ENCODE measurements around the gene GGNBP2. TPM values are rescaled to one million over a fixed set of nuclear protein-coding genes. Genes with fewer than 3 reads are reported as not detected.
"Not testable (repeated sequence)": the region's sequence is repeated elsewhere in the genome, so short reads cannot be mapped to it uniquely, and the experiment has no call there.

Gene GGNBP2, protein sequence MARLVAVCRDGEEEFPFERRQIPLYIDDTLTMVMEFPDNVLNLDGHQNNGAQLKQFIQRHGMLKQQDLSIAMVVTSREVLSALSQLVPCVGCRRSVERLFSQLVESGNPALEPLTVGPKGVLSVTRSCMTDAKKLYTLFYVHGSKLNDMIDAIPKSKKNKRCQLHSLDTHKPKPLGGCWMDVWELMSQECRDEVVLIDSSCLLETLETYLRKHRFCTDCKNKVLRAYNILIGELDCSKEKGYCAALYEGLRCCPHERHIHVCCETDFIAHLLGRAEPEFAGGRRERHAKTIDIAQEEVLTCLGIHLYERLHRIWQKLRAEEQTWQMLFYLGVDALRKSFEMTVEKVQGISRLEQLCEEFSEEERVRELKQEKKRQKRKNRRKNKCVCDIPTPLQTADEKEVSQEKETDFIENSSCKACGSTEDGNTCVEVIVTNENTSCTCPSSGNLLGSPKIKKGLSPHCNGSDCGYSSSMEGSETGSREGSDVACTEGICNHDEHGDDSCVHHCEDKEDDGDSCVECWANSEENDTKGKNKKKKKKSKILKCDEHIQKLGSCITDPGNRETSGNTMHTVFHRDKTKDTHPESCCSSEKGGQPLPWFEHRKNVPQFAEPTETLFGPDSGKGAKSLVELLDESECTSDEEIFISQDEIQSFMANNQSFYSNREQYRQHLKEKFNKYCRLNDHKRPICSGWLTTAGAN
- total RNA-seq = 88.8 TPM

DNA sequence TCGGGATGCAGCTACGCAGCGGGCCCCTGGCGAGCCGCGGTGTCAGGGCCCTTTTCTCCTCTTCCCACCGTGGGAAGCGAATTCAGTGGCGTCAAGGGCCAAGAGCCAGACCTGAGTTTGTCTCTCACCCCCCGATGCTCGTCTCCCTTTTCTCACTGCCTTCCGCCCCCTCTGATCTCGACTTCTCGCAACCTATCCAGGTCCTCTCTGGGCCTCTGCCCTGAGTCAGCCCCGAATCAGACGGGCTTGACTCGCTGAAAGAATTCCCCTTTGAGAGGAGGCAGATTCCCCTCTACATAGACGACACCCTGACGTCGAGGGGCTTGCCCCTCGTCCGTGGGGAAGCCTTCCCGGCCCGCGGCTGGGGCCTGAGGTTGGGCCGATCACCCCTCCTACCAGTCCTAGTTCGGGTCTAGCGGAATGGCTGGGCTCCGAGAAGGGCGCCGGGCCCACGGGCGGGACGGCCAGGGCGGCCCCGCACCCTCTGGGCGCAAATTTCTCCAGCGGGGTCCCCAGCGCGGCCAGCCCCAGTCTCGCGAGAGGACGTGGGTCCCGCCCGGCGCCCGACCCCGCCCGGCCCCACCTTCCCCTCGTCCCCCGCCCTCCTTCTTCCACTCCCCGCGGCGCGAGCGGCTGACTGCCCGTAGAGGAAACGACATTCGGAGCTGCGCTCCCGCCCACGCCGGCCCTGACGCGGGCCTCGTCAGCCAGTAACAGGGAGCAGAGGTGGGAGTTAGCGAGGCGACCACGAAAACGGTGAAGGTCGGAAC, at the start of gene GGNBP2:
Gene GGNBP2, plus strand, starts transcription at position 613 of the 770 bp plus-strand sequence. CDS start 806 bp downstream, outside the sequence.
- peak; percentile 93 for ATAC-seq
- intact Hi-C loops (cut with DNase I) = no loop called here

DNA sequence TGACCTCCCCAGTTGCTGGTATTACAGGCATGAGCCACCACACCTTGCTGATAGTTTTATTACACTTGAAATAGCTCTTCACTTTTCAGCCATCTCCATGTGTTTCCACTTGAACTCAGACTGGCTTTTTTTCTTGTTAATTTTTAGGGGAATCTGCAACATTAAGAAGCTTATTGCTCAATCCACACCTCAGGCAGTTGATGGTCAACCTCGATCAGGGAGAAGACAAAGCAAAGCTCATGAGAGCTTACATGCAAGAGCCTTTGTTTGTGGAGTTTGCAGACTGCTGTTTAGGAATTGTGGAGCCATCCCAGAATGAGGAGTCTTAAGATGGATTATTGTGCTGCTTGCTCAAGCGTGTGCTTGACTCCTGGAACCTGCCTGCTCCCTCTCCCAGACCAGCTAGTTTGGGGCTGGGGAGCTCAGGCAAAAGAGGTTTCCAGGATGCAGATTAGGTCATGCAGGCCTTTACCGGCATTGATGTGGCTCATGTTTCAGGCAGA, 49.6 kb upstream of the GGNBP2 start:
- intact Hi-C loops (cut with DNase I) = no loop called here
- DNase-seq (ENCODE audit: low spot score) (no peak), ATAC-seq (no peak)

More for the DNA sequence above, at the start of gene GGNBP2:
- DNase-seq (ENCODE audit: low spot score) = peak; percentile 96

DNA sequence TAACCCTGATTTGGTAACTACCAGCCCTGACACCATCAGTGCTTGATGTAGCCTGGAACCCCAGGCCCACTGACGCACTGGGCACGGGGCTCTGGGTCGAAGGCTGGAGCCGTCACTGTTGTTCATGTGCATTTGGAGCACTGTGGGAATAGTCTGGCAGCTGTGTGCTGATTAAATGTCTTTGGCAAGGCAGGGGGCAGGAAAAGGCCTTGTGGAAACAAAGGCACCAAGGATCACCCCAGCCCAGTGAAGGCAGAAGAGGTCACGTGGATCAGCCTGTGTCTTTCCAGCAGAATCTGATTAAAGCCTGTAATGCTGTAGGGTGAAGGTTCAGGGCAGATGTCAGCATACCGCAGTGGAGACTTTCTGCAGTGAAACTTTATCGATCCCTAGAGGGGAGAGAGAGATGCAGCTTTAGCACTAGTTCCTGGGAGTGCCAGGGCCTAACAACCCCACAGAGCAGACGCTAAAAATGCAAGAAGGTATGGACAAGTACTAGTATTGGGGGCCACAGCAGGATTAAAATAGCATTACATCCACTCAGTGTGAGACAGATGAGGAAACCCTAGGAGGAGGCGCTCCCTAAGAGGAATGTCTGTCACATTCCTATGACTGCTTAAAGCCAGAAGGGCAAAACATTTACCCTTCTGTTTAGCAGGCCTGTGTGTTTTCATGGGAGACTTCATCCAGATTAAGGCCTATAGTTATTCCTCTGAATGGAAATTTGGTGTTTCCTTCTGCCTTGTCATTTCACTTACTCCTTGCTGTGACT, 48.5 kb upstream of the GGNBP2 start:
- DNase-seq (ENCODE audit: low spot score) (no peak), ATAC-seq (no peak)
- intact Hi-C loops (cut with DNase I) = no loop called here

DNA sequence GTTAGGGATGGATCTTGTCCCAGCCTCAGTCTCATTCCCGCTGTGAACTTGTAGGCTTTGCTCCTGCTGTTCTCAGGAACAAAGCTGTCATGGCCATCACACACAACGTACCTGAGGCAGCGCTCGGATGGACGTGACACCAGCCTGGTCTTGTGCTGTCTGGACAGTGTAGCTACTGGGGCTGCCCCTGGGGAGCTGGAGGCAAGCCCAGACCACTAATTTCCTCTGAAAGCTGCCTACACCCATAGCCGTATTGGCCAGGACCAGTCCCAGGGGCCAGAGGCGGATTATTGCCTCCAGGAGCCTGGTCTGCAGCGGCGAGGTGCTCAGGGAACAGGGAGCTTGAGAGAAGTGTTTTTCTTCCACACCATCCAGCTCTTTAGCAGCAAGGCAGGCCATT, 46.6 kb upstream of the GGNBP2 start:
- ATAC-seq = peak; percentile 9
- intact Hi-C loops (cut with DNase I) = no loop called here
- no peak for DNase-seq (ENCODE audit: low spot score)

DNA sequence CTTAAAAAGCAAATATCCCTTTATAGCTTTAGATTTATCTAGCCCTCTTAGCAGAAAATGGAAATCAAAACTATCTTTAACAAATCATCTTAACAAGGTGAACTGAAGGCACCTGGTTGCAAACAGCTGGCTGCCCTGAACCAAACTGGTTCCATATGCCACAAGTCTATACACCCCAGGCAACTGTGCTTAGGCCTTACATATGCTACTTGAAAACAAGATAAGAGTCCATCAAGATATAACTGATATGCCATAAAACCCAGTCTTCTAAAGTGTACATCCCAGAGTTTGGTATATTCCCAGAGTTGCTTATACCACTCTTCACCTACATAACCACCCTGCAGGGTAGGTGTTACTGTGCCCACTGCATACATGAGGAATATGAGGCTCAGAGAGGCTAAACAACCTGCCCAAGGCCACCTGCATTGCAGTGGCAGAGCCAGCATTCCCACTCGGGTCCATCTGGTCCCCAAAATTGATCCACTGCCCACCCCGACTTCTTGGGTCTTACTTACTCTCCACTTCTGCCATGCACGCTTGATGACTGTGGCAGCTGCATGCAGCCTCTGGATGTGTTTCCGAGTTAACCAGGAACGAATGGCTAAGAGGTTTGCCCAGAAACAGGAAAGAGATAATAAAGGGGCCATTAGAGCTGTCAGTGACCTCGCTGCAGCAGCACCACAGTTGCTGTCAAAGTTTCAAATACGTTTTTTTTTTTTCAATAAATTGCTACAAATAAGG, 46.0 kb upstream of the GGNBP2 start:
- DNase-seq (ENCODE audit: low spot score) (no peak), ATAC-seq (no peak)
- intact Hi-C loops (cut with DNase I) = no loop called here

DNA sequence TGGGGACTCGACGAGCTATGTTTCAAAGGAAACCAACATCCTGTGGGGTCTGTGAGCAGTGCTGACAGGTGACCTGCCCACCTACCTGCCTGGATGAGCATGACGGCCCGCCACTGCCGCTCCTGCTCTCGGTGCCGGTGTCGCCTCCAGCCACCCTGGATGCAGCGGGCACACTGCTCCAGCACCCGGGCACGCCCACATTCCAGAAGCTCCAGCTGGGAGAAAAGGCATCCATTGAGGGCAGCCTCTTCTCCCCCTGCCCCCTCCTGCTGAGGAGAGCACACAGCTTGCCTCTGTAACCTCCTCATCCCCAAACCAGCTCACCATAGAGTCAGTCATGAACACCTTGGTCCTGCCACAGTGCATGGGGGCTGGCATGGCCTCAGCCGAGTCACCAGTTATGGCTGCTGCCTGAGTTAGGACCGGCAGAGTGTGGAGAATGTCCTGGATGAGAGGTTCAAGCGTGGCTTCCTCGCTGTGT, 43.9 kb upstream of the GGNBP2 start:
- DNase-seq (ENCODE audit: low spot score) (no peak), ATAC-seq (no peak)
- intact Hi-C loops (cut with DNase I) = no loop called here

DNA sequence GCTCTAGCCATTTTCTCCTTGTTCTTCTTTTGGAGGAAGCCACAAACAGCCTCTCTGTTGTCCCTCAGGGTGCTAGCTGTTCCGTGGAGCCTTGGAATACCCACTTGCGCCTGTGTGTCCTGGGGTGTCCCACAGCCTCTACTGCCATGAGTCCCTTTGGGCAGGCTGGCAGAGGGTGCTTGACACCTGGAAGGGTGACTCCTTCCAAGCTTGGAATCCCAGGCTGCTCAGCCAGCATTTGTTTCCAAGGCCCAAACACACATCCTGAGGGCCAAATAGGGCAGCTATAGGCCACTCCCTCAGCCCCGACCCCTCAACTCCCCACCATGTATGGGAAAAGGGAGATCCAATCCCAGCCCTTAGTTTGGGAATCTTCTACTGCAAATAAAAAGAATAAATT, 43.4 kb upstream of the GGNBP2 start:
- intact Hi-C loops (cut with DNase I) = no loop called here
- DNase-seq (ENCODE audit: low spot score) (no peak), ATAC-seq (no peak)

DNA sequence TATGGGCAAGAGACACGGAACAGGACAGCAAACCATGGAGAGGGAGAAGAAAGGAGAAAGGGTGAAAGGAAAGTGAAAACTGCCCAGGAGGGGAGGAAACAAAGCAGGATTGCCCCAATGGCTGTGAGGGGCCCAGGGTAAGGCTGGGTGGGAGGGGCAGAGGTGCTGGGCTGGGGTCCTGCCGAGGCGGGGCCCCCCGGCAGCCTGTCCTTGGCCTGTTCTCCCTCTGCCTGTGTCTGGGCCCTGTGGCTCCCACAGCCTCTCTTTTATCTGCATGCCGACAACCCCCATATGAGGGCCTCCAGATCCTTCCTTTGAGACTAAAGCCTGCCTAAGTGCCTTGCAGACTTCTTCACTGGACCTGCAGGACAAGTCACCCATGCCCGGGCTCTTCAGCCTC, 42.8 kb upstream of the GGNBP2 start:
- DNase-seq (ENCODE audit: low spot score) (no peak), ATAC-seq (no peak)
- intact Hi-C loops (cut with DNase I) = no loop called here

DNA sequence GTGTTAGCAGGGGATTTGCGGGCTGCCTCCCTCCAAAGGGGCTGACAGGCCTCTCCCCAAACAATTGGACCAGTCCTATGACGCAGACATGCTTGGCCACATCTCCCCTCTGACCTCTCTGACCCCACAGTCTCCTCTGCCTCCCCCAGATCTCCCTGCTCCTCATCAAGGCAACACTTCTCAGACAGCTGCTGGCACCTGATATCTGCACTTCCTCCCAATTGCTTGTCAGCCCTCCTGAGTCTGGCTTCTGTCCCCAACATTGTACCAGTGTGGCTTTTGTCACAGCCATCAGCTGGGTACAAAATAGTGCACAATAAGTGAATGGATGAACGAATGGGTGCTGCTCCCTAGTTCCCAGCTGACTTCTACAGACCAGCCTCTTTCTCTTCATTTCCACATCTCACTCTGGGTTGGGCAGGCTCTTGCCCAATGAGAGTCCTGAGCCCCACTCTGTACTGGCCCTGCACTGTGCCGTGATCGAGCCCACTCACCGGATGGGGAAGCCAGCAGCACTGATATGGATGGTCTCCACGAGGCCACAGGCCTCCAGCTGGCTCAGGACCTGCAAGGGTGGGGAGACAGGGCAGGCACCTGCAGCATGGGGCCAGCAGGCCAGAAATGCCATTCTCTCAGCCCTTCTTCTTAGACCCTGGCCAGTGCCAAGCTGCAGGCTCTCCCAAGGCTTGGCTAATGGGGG, 41.1 kb upstream of the GGNBP2 start:
- intact Hi-C loops (cut with DNase I) = no loop called here
- ATAC-seq (no peak), DNase-seq (ENCODE audit: low spot score) (no peak)

DNA sequence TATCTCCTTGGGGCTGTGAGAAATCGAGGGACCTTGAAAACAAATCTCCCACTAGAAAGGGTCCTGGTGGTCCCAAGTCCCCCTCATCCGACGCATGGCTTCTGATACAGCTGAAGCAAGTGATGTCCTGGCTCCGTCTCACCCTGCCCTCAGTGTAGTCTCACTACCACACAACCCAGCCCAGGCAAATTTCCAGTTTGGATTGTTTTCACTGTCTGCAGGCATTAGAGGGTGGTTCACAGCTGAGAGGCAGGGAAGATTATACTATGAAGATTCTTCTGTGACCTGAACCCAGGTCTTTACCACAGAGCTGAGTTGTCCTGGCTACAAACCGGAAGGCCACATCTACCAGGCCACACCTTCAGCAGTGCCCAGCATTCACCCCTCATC, 40.6 kb upstream of the GGNBP2 start:
- ATAC-seq (no peak), DNase-seq (ENCODE audit: low spot score) (no peak)
- intact Hi-C loops (cut with DNase I) = no loop called here

DNA sequence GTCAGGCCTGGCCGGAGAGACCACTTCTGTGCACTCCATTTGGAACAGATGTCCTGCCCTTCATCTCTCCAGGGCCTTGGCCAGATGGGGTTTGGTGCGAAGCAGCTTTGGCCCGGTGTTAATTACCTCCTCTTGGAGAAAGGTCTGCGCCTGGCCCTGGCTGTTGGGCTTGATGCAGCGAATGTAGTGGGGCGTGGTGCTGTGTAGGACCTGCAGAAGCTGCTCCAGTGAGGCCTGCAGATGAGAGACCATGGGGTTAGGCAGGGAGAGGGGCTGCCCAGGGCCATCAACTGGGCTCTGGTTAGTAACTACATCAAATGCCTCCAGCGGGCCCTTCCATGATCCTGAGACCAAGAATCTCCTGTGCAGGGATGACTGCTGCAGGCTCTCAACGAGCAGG, 39.5 kb upstream of the GGNBP2 start:
- ATAC-seq (no peak), DNase-seq (ENCODE audit: low spot score) (no peak)
- intact Hi-C loops (cut with DNase I) = no loop called here

DNA sequence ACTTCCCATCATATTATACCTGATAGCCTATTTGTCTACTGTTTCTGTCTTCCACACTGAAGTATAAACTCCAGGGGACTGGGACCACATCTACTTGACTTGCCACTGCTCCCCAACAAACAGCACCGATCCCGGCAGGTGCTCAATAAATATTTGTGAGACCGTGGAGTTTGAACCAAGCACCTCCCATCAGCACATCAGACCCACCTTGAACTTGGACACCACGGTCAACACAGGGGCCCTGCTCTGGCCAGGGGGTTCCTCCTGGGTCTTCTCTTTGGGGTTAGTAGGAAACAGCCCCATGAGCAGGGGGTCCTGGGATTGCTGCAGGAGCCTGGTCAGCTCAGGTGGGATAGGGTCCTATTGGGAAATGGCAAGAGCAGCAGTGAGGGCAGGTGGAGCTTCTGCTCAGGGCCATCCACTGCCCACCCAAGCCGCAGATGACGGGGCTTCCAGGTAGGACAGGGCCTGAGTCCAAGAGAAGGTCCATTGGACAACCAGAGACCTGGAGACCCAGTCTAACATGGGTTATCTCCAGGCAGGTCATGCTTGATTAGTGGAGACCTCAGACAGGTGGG, 38.4 kb upstream of the GGNBP2 start:
- no peak for ATAC-seq
- intact Hi-C loops (cut with DNase I) = no loop called here
- DNase-seq (ENCODE audit: low spot score) = no peak

DNA sequence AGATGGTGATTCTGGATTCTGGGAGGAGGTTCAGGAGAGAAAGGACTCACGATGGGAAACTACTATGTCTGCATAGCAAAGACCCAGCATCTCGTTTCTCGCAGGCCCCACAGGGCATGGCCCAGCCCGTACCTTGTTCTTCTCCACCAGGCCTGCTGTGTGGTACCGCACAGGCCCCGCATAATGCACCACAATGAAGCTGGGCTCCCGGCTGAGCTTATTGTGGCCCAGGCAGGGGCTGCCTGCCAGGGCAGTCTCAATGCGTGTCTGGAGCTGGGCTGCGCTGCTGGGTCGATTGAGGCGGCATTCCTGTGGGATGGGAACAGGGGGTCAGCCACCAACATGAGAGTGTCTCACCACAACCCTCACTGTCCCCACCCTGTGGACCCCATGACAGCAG, 37.9 kb upstream of the GGNBP2 start:
- DNase-seq (ENCODE audit: low spot score) (no peak), ATAC-seq (no peak)
- intact Hi-C loops (cut with DNase I) = no loop called here

DNA sequence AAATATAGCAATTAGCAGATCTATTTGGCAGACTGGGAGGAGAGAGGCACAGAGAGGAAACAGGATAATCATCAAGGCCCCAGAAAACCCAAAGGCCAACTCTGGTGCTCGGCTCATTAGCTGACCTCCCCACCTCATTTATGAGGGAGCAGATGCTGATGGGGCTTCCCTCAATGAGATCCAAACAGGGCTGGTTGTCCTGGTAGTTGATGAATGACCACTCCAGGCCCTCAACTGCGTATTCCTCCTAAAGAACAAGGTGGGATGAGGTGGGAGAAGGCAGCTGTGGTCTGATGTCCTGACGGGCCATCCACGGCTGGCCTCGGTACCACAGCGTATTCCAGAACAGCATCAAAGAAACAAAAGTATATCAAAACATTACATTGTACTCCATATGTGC, 37.5 kb upstream of the GGNBP2 start:
- intact Hi-C loops (cut with DNase I) = no loop called here
- ATAC-seq (no peak), DNase-seq (ENCODE audit: low spot score) (no peak)

DNA sequence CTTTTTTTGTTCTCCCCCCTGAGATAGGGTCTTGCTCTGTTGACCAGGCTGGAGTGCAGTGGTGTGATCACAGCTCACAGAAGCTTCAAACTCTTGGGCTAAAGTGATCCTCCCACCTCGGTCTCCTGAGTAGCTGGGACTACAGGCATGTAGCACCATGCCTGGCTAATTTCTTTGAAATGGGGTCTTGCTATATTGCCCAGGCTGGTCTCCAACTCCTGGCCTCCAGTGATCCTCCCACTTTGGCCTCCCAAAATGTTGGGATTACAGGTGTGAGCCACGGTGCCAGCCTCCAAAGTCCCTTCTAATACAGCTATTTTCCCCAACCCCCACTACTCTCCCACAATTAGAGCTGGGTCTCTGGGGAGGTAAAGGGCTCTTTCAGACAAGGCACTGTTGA, 36.3 kb upstream of the GGNBP2 start:
- ATAC-seq; DNase-seq (ENCODE audit: low spot score); intact Hi-C loops (cut with DNase I): not testable (repeated sequence)

DNA sequence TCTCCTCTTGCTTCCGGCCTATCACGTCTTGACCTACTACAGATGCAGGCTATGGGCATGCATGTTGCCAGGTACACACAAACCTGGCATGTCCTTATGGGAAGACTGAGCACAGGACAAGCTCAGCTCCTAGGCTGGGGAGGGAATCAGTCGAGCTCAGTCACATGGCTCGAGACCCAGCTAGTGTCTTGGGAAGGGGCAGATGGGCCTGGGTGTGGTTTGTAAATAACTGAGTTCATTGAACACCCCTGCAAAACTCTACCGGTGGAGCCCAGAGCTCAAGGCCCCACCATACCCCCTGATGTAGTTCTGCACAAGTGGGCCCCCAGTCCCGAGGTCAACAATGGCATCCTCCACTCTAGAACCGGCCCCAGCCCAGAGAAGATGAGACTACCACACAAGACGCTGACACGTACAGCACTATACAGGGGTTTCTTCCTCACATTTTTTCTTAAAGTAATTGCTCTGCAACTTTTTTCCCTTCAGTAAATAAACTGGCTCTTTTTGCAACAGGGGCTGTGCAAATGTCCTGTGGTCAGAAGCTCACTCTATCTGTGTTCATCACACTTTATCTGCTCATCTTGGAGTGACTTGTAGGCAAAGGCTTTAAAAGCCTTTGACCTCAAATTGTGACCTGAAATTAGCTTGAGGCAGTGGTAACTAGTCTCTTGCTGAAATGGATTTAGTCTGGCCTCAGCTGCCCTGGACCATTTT, 35.3 kb upstream of the GGNBP2 start:
- DNase-seq (ENCODE audit: low spot score) = no peak
- intact Hi-C loops (cut with DNase I) = no loop called here
- ATAC-seq = no peak

DNA sequence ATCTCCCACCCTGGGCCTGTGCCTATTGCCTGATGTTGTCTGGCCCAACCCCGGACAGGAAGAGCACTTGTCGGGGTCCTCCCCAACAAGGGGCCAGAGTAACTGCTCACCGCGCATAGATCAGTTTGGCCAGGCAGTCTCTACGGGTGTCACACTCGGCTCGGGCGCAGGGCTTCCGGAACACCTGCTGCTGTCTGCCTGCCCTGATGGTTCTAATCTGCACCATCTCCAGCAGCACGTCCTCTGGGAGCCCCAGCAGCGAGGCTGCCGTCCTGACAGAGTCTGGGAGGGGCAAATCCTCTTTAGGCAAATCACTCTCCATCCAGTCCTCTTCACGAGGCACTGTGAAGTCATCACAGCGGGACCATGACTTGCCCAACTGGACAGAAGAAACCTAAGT, 34.1 kb upstream of the GGNBP2 start:
- no peak for DNase-seq (ENCODE audit: low spot score)
- ATAC-seq = no peak
- intact Hi-C loops (cut with DNase I) = no loop called here

All from sciatic nerve (tissue), 2 donors.